Activated T-helper 1 cell treated with anti-CD3 and anti-CD28 coated beads, Interleukin-12 subunit alpha, Interleukin-12 subunit beta, Interleukin-2, Interleukin-4 antibody, amounts not matched to agents 30 ng/mL and 10 ng/mL and 1 ng/mL, durations not matched to agents 14 hours and 24 hours and 36 hours (primary cell): ENCODE results near the gene CACNA1C. TPM values are rescaled to one million over a fixed set of nuclear protein-coding genes. Genes with fewer than 3 reads are reported as not detected.
A peak's percentile ranks its signal among the peaks of the same experiment; 100 is the strongest.

Experiments used
- DNase-seq: peaks from one replicate; pipeline ENCODE4 v3.0.0; 2021; ENCODE audit warnings: low spot score
- H3K27ac Mint-ChIP-seq: one replicate; pipeline ENCODE4 v1.8.0; 2021; ENCODE audit warnings: mild to moderate bottlenecking, mixed read lengths
- H3K27me3 Mint-ChIP-seq: one replicate; pipeline ENCODE4 v1.8.0; 2022; ENCODE audit warnings: mild to moderate bottlenecking, moderate library complexity, mixed read lengths; ENCODE audit not compliant: insufficient read depth
- H3K36me3 Mint-ChIP-seq: one replicate; pipeline ENCODE4 v1.8.0; 2021; ENCODE audit warnings: low read depth, mixed read lengths
- H3K4me1 Mint-ChIP-seq: one replicate; pipeline ENCODE4 v1.8.0; 2021; ENCODE audit warnings: low read depth, mixed read lengths
- H3K4me3 Mint-ChIP-seq: one replicate; pipeline ENCODE4 v1.8.0; 2021; ENCODE audit warnings: mild to moderate bottlenecking, moderate library complexity, mixed read lengths
- H3K9me3 Mint-ChIP-seq: one replicate; pipeline ENCODE4 v1.8.0; 2021; ENCODE audit warnings: mixed read lengths
- intact Hi-C: fragments of 100-400 bp; cut with micrococcal nuclease; formaldehyde crosslinking; loops from one replicate; pipeline ENCODE4 v1.15.1; 2024
- total RNA-seq: library from RNA; stranded (reverse); gene quantifications from 2 replicates; pipeline ENCODE4 v1.2.3, GENCODE V29; 2022

The CACNA1C gene
- total RNA-seq, 1 donor from 2014 or later: 0.18 TPM

GRCh38 chr12:2498964-2499500 lies 446.2 kb downstream of the CACNA1C start:
- H3K9me3 Mint-ChIP-seq: no peaks in the 10 kb centered on the region
- H3K27me3 Mint-ChIP-seq: peaks cover 12% of the 10 kb centered on the region
- H3K4me1 Mint-ChIP-seq: peaks cover 7% of the 10 kb centered on the region
- DNase-seq: no peak
- H3K4me3 Mint-ChIP-seq: no peak overlapping the region
- H3K36me3 Mint-ChIP-seq: no peaks in the 10 kb centered on the region
- H3K27ac Mint-ChIP-seq: no peak overlapping the region
- intact Hi-C loops: no loop called here

GRCh38 chr12:2501464-2502191 lies 448.8 kb downstream of the CACNA1C start:
- H3K36me3 Mint-ChIP-seq: no peaks in the 10 kb centered on the region
- H3K27me3 Mint-ChIP-seq: peaks cover 12% of the 10 kb centered on the region
- H3K27ac Mint-ChIP-seq: no peak overlapping the region
- DNase-seq: no peak
- H3K4me3 Mint-ChIP-seq: no peak overlapping the region
- H3K9me3 Mint-ChIP-seq: no peaks in the 10 kb centered on the region
- intact Hi-C loops: no loop called here
- peaks cover 7% of the 10 kb centered on the region for H3K4me1 Mint-ChIP-seq

GRCh38 chr12:2503036-2503435 lies 450.2 kb downstream of the CACNA1C start:
- peaks cover 9% of the 10 kb centered on the region for H3K27me3 Mint-ChIP-seq
- H3K27ac Mint-ChIP-seq: no peak overlapping the region
- no peak overlapping the region for H3K4me3 Mint-ChIP-seq
- no peak for DNase-seq
- H3K9me3 Mint-ChIP-seq: no peaks in the 10 kb centered on the region
- H3K36me3 Mint-ChIP-seq: no peaks in the 10 kb centered on the region
- intact Hi-C loops: no loop called here
- H3K4me1 Mint-ChIP-seq: peaks cover 7% of the 10 kb centered on the region

DNA sequence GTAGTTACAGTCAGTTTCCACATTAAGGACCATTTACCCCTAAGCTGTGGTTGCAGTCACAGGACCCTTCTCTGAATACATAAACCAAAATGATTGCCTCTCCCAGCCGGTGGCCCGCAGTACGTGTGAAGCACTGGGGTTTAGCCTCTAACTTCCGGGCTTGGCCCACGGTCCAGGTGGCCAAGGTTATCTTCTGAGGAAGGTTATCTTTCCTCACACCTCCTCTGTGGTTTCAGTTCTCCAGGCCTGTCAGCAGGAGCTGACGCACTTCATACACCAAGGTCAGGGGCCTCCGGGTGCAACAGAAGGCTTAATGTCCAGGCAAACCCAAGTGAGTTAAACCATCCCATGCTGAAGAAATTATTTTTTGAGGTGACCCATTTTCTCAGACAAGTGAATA lies 451.0 kb downstream of the CACNA1C start:
- no peak for DNase-seq
- no peak overlapping the region for H3K27ac Mint-ChIP-seq
- H3K27me3 Mint-ChIP-seq: peaks cover 9% of the 10 kb centered on the region
- no peaks in the 10 kb centered on the region for H3K9me3 Mint-ChIP-seq
- intact Hi-C loops: no loop called here
- no peak overlapping the region for H3K4me3 Mint-ChIP-seq
- peaks cover 7% of the 10 kb centered on the region for H3K4me1 Mint-ChIP-seq
- H3K36me3 Mint-ChIP-seq: no peaks in the 10 kb centered on the region

GRCh38 chr12:2504577-2504976 lies 451.8 kb downstream of the CACNA1C start:
- no peaks in the 10 kb centered on the region for H3K9me3 Mint-ChIP-seq
- peaks cover 9% of the 10 kb centered on the region for H3K27me3 Mint-ChIP-seq
- H3K36me3 Mint-ChIP-seq: no peaks in the 10 kb centered on the region
- intact Hi-C loops: no loop called here
- no peak for DNase-seq
- no peak overlapping the region for H3K4me3 Mint-ChIP-seq
- peaks cover 7% of the 10 kb centered on the region for H3K4me1 Mint-ChIP-seq
- H3K27ac Mint-ChIP-seq: no peak overlapping the region

DNA sequence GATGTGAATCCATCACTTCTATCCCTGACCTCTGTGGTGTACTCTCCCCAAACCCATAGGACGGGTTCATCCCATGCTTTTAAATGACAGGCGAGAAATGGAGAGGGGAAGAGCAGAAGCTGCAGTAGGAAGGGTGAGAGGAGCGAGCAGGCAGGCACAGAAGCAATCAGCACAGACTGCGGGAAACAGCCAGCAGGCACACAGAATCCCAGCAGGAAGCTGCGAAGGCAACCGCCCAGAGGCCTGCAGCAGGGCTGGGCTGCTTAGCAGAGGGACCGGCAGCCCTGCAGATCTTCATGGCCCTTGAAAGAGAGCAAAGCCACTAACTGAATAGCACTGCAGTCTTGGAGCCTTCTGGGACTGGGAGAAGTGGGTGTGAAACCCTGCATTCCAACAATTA lies 455.0 kb downstream of the CACNA1C start:
- no peaks in the 10 kb centered on the region for H3K9me3 Mint-ChIP-seq
- H3K27me3 Mint-ChIP-seq: peaks cover 6% of the 10 kb centered on the region
- no peak for DNase-seq
- H3K4me3 Mint-ChIP-seq: no peak overlapping the region
- no peaks in the 10 kb centered on the region for H3K36me3 Mint-ChIP-seq
- intact Hi-C loops: no loop called here
- no peaks in the 10 kb centered on the region for H3K4me1 Mint-ChIP-seq
- H3K27ac Mint-ChIP-seq: no peak overlapping the region

- Mint-ChIP-seq H3K9me3 (no peaks in the 10 kb centered on the region), H3K4me1 (no peaks in the 10 kb centered on the region), H3K4me3 (no peak overlapping the region), H3K27ac (no peak overlapping the region), H3K36me3 (no peaks in the 10 kb centered on the region), H3K27me3 (peaks cover 6% of the 10 kb centered on the region)
- intact Hi-C loops: no loop called here
- DNase-seq: no peak
Observed at GRCh38 chr12:2509137-2509536, 456.4 kb downstream of the CACNA1C start.

- no peaks in the 10 kb centered on the region for H3K9me3 Mint-ChIP-seq
- peaks cover 5% of the 10 kb centered on the region for H3K27me3 Mint-ChIP-seq
- no peak overlapping the region for H3K4me3 Mint-ChIP-seq
- DNase-seq: no peak
- H3K27ac Mint-ChIP-seq: no peak overlapping the region
- intact Hi-C loops: no loop called here
- no peaks in the 10 kb centered on the region for H3K36me3 Mint-ChIP-seq
- H3K4me1 Mint-ChIP-seq: no peaks in the 10 kb centered on the region
Observed at GRCh38 chr12:2510045-2510444, 457.3 kb downstream of the CACNA1C start.

GRCh38 chr12:2513141-2514037 lies 460.6 kb downstream of the CACNA1C start:
- Mint-ChIP-seq H3K27me3 (no peaks in the 10 kb centered on the region), H3K36me3 (no peaks in the 10 kb centered on the region), H3K4me3 (no peak overlapping the region), H3K4me1 (no peaks in the 10 kb centered on the region), H3K9me3 (no peaks in the 10 kb centered on the region), H3K27ac (no peak overlapping the region)
- intact Hi-C loops: no loop called here
- no peak for DNase-seq

DNA sequence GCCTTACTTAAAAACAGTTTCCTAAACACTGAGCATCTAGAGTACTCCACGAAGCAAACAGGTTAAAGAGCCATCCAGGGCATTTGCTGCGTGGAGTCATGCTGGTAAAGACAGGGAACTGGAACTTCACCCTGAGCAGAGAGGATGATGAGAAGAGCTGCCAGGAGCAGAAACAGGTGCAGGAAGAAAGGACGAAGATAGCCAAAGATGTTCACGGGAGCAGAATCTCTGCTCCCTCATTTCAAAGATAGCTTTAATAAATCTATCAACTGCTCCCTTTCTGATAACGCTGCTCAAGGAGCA lies 461.2 kb downstream of the CACNA1C start:
- Mint-ChIP-seq H3K27ac (peak overlapping the region; percentile 55), H3K4me1 (no peaks in the 10 kb centered on the region), H3K9me3 (no peaks in the 10 kb centered on the region), H3K4me3 (no peak overlapping the region), H3K36me3 (no peaks in the 10 kb centered on the region), H3K27me3 (no peaks in the 10 kb centered on the region)
- intact Hi-C loops: no loop called here
- DNase-seq: no peak

GRCh38 chr12:2520722-2521246 lies 468.0 kb downstream of the CACNA1C start:
- Mint-ChIP-seq H3K27me3 (peaks cover under 1% of the 10 kb centered on the region), H3K9me3 (peaks cover 3% of the 10 kb centered on the region), H3K4me1 (no peaks in the 10 kb centered on the region), H3K4me3 (no peak overlapping the region), H3K36me3 (no peaks in the 10 kb centered on the region), H3K27ac (no peak overlapping the region)
- no peak for DNase-seq
- intact Hi-C loops: no loop called here

GRCh38 chr12:2523317-2523716 lies 470.5 kb downstream of the CACNA1C start:
- Mint-ChIP-seq H3K4me3 (no peak overlapping the region), H3K9me3 (peaks cover 3% of the 10 kb centered on the region), H3K4me1 (no peaks in the 10 kb centered on the region), H3K27me3 (peaks cover 2% of the 10 kb centered on the region), H3K36me3 (peaks cover 1% of the 10 kb centered on the region), H3K27ac (no peak overlapping the region)
- DNase-seq: no peak
- intact Hi-C loops: no loop called here

DNA sequence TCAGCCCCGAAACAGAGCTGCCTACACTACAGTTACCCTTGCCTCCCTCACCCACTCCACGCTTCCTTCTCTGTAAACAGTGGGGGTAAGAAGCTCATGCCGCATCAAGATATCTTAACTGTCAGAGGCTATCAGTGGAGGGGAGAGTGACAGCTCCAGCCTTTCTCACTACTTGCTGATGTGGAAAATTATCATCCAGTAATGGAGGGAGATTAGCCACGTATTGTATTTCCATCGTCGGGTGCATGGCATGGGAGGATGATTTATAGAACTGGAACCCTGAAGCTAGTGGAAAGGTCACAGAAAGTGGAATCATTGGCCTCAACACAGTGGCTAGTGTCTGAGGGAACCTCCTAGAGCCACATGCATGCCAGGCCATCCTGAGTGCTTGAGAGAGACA lies 471.1 kb downstream of the CACNA1C start:
- Mint-ChIP-seq H3K27me3 (peaks cover 2% of the 10 kb centered on the region), H3K4me1 (no peaks in the 10 kb centered on the region), H3K27ac (no peak overlapping the region), H3K9me3 (peaks cover 3% of the 10 kb centered on the region), H3K4me3 (no peak overlapping the region), H3K36me3 (peaks cover 1% of the 10 kb centered on the region)
- intact Hi-C loops: no loop called here
- no peak for DNase-seq
